RWPE1 (cell line): ENCODE measurements around the gene ZNF761.
A peak's percentile ranks its signal among the peaks of the same experiment; 100 is the strongest.
"Not testable (repeated sequence)": the region's sequence is repeated elsewhere in the genome, so short reads cannot be mapped to it uniquely, and the experiment has no call there.

Source experiments
- CTCF ChIA-PET: fragments of 350-600 bp; sonication (Branson Sonifier 250); formaldehyde crosslinking; extraction: SDS; loops from one replicate; lab custom pipeline; 2021; lab: Yijun Ruan, JAX
- POLR2A ChIA-PET: fragments of 400-600 bp; formaldehyde crosslinking; extraction: SDS; loops from one replicate; lab custom pipeline; 2020; ENCODE audit warnings: antibody characterized with exemption; ENCODE audit not compliant: low non-redundant PET; lab: Yijun Ruan, JAX
- DNase-seq: peaks from one replicate; pipeline ENCODE4 v3.0.0; 2012; ENCODE audit warnings: low spot score
- H3K27ac ChIP-seq: fragments of 450-650 bp; 2 replicates; pipeline ENCODE4 v1.5.1; 2017
- TF ChIP-seq, protein P1 (sequence below): fragments of 450-650 bp; conservative IDR thresholded peaks from 2 replicates; pipeline ENCODE4 v1.5.1; 2017; ENCODE audit warnings: low read depth, mild to moderate bottlenecking

The ZNF761 gene

DNA sequence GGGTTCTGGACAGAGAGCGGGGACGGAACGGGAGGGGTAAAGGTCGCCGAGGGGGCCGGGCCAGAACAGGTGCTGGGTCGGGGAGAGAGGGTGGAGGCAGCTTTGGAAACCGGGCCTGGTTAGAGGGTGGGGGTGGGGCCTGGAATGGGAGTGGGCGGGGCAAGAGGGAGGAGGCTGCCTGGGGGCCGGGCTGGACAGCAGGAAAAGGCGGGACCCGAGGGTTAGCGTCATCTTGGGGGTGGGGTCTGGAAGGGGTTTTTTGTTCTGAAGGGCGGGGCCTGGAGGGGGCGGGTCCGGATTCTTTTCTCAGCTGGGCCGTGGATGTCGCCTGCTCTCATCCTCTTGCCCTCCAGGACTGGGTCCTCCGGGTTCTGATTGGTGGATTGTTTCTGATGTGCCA is 31.5 kb downstream of the ZNF761 start:
- DNase-seq = no peak
- no peak overlapping the region for H3K27ac ChIP-seq
- TF ChIP-seq, protein P1, sequence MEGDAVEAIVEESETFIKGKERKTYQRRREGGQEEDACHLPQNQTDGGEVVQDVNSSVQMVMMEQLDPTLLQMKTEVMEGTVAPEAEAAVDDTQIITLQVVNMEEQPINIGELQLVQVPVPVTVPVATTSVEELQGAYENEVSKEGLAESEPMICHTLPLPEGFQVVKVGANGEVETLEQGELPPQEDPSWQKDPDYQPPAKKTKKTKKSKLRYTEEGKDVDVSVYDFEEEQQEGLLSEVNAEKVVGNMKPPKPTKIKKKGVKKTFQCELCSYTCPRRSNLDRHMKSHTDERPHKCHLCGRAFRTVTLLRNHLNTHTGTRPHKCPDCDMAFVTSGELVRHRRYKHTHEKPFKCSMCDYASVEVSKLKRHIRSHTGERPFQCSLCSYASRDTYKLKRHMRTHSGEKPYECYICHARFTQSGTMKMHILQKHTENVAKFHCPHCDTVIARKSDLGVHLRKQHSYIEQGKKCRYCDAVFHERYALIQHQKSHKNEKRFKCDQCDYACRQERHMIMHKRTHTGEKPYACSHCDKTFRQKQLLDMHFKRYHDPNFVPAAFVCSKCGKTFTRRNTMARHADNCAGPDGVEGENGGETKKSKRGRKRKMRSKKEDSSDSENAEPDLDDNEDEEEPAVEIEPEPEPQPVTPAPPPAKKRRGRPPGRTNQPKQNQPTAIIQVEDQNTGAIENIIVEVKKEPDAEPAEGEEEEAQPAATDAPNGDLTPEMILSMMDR = no peak

DNA sequence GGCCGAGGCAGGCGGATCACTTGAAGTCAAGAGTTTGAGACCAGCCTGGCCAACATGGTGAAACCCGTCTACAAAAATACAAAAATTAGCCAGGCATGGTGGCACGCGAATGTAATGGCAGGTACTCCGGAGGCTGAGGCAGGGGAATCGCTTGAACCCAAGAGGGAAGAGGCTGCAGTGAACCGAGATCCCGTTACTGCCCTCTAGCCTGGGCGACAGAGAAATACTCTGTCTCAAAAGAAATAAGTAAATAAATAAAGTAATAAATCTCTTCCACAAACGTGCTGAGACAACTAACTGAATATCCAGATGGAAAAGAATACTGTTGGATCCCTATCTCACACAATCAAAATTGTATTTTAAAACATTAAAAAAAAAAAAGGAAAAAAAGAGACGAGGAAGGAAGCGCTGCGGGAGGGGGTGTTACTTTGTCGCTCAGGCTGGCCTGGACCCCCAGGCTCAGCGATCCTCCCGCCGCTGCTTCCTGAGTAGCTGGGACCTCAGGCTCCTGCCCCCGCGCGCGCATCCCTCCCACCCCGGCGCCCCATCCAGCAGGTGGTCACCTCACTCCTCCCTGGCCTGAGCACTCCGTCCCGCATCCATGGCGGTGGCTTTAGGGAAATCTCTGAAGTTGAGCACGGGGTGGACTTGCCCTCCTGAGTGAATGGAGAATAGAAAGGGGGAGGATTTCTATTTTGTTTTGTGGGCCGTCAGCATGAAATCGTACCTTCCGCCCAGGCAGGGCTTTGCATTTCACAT is 35.1 kb downstream of the ZNF761 start:
- DNase-seq = no peak
- peak overlapping the region; percentile 72 for H3K27ac ChIP-seq
- TF ChIP-seq, protein P1 = no peak
- POLR2A ChIA-PET = no interaction called here
- CTCF ChIA-PET = no interaction called here

More for the DNA sequence above, 31.5 kb downstream of the ZNF761 start:
- POLR2A ChIA-PET = no interaction called here
- CTCF ChIA-PET = no interaction called here

DNA sequence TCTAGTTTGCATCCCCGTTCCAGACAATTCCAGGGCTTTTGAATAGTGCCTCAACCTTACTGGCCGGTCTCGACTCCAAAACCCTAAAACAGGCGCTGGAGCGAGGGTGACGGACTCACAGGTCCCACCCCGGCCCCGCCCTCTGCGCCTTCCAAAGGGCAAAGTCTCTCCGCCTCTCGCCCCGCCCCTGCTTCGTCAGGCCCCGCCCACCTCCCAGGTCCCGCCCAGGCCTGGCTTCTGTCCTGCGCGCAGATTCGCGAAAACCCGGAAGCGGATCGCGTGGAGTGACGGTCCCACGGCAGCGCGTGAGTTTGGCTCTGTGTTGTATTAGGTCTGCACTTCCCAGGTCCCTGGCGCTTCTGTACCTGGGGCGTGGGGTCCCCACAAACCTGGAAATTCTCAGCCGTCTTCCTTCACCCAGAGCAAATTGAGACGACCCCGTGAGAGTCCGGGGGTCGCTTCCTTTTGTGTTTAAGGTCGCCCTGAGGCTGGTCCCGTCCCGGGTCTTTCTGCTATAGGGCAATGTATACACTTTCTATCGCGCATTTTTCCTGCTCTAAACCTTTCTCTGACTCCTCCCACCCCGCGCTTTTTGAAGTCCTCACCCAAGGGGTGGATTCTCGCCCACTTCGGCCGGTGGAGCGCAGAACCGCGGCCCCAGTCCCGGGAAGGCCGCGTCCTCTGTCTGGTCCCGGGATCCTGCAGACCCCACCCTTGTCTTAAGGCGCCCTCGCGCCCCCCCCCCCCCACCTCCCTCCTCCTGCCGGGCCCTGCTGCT is 35.9 kb downstream of the ZNF761 start, which contains the start of gene ZNF813:
ZNF813 (plus strand) TSS at position 249 of the 778 bp plus-strand sequence. CDS start 16,090 bp downstream, outside the sequence.
- ChIA-PET CTCF (no interaction called here), POLR2A (no interaction called here)
- TF ChIP-seq, protein P1 = no peak
- peak within 1 kb of the TSS; percentile 72 for H3K27ac ChIP-seq
- DNase-seq = peak; percentile 85

DNA sequence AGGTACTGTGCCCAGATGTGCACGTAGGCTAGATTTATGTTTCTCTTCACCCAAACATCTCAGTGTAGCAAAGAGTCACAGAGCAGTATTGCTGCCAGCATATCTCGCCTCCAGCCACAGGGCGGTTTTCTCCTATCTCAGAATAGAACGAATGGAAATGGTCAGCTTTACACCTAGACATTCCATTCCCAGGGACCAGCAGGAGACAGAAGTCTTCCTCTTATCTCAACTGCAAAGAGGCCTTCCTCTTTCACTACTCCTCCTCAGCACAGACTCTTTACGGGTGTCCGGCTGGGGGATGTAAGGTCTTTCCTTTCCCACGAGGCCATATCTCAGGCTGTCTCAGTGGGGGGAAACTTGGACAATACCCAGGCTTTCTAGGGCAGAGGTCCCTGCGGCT is 36.8 kb downstream of the ZNF761 start:
- POLR2A ChIA-PET, DNase-seq, H3K27ac ChIP-seq, CTCF ChIA-PET: not testable (repeated sequence)

DNA sequence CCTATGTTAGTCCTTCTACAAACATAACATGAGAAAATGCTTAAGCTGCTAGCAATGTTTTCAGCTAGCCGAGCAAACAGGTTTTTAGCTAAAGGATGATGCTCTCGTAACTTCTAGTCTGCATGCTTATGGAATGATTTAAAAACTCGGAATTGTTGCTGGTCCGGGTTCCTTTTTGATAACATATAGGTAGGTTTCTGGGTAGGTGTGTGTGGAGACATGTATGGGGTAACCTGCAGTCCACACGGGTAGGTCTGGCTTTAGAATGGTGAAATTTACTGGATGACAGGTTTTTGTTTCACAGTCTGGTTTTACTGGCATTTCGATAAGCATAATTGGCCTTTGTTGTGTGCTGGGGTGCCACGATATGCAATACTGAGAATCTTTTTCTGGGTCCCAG is 40.1 kb downstream of the ZNF761 start:
- POLR2A ChIA-PET = no interaction called here
- CTCF ChIA-PET = no interaction called here
- TF ChIP-seq, protein P1 = no peak
- DNase-seq = no peak
- H3K27ac ChIP-seq = no peak overlapping the region

DNA sequence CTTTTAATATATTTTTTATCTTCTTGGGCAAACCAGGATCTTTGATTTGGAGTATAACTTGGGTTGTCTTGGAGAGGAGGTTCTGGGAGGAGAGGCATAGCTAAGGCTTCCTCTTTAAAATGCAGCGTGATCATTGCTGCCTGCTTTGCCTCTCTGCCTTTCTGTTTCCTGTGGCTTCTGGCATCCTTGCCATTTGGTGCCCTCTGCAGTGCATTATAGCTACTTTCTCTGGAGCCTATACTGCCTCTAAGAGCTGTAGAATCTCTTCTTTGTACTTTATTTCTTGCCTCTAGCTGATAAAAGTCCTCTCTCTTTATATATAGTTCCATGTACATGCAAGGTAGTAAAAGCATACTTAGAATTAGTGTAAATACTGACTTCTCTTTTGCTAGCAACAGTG is 43.0 kb downstream of the ZNF761 start:
- DNase-seq, POLR2A ChIA-PET, H3K27ac ChIP-seq: not testable (repeated sequence)
- CTCF ChIA-PET = interaction anchor here (0.6 kb wide), 2 partner anchors 29 to 108 kb away, joined by 3 to 4 read pairs; no protein-coding TSS in a partner anchor

DNA sequence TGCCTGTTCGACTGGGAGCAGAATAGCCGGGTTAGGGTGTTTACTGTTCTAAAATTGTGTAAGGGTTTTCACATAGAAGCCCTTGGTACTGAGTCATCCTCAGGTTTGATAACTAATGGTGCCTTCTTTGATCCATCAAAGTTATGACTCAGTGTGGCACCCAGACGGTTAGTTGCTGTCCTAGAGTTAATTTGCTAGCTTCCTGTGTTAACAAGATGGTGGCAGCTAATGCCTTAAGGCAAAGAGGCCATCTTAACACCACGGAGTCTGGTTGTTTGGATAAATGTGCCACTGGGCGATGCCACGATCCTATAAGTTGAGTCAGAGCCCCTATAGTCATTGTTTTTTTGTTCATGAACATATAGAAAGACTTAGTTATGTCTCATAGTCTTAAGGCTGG is 43.7 kb downstream of the ZNF761 start:
- DNase-seq = peak; percentile 22

DNA sequence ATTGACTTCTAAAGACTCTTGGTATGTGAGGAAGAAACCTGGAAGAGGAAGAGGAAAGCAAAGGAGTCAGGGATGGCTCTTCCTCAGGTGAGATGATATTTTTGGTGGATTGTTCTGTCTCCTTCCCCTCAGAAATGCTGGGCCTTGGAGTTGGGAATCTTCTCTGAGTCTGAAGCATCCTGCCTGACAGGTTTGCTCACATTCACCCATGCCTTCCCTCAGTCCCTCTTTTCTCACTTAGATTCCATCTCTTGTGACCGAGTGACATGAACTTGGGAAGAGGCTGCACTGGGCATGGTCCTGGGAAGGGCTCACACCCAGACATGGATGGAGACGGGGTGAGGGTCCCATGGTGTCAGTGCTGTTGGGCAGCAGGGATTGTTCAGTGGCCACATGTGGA is 52.0 kb downstream of the ZNF761 start:
- CTCF ChIA-PET, DNase-seq, H3K27ac ChIP-seq, POLR2A ChIA-PET: not testable (repeated sequence)

More for the DNA sequence above, 43.7 kb downstream of the ZNF761 start:
- CTCF ChIA-PET = interaction anchor here (0.6 kb wide), 1 partner anchor 29 kb away, joined by 4 read pairs; no protein-coding TSS in a partner anchor
- H3K27ac ChIP-seq, POLR2A ChIA-PET: not testable (repeated sequence)
